ENCODE measurements around the gene SCD5. TPM values are rescaled to one million over a fixed set of nuclear protein-coding genes. Genes with fewer than 3 reads are reported as not detected.

Gene SCD5
- total RNA-seq, 6 donors from 2014 or later, result 17.8 to 40.3 (median 25.3) TPM

DNA sequence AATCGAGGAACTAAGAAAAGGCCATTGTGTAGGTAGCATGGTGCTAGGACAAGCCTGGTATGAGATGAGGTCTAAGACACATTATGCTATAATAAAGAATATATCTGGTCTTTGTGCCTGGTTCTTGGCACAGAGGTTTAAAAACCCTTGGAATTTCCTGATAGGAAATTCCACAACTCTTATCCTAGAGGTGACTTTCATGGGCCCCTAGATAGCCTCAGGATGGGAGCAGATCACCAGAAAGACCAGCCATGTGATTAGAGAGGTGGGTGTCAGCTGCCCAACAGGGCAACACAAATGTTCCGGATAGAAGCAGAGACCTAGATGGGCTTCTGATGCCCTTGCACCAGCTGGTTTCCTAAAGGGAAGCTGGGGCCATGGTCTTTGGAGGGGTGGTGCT, 107.2 kb downstream of the SCD5 start:
- H3K27me3 ChIP-seq, result no peaks in the 10 kb centered on the region
- WGBS, 2 donors, result 65 to 83% methylated on average over 2 of the region's 2 CpGs

DNA sequence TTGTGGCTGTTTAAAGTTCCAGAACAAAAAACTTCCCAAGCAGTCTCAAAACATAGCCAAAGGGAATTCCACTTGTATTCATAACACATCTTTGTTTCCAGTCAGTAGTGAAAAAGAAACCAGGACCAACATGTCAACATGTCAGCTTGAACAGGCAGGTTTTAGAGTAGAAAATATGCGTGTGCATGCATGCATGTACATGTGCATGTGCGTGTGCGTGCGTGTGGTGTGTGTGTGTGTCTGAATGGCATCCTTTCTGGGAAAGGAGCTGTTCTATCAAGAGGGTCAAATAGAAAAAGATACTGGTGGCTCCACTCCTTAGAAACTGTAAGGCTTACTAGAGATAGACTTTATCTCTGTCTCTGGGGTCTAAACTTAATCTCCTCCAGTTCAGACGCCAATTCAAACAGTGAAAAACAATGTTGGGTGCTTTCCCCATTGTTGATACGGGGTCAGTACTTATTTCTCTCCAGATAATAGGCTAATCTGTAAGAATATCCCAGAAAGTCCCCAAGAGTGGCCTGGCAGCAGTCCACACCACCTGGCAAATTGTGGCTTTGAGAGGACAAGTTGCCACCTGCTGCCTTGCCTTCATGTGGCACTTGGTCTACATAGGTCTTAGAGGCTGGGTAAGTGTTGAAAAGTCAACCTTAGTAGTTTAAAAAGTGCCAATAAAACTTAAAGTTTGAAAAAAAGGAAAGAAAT, 110.4 kb downstream of the SCD5 start:
- no peak overlapping the region for H3K27ac ChIP-seq
- H3K27me3 ChIP-seq, result no peaks in the 10 kb centered on the region
- DNase-seq (no peak), ATAC-seq (ENCODE audit: low FRiP score in 2 of 2) (no peak)
- TF ChIP-seq EP300 (IDR thresholded peaks at IDR 0.05) (no peak), POLR2A (IDR thresholded peaks at IDR 0.05) (no peak), POLR2AphosphoS5 (IDR thresholded peaks at IDR 0.05) (no peak)
- TF ChIP-seq, protein P1, sequence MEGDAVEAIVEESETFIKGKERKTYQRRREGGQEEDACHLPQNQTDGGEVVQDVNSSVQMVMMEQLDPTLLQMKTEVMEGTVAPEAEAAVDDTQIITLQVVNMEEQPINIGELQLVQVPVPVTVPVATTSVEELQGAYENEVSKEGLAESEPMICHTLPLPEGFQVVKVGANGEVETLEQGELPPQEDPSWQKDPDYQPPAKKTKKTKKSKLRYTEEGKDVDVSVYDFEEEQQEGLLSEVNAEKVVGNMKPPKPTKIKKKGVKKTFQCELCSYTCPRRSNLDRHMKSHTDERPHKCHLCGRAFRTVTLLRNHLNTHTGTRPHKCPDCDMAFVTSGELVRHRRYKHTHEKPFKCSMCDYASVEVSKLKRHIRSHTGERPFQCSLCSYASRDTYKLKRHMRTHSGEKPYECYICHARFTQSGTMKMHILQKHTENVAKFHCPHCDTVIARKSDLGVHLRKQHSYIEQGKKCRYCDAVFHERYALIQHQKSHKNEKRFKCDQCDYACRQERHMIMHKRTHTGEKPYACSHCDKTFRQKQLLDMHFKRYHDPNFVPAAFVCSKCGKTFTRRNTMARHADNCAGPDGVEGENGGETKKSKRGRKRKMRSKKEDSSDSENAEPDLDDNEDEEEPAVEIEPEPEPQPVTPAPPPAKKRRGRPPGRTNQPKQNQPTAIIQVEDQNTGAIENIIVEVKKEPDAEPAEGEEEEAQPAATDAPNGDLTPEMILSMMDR (IDR thresholded peaks at IDR 0.05), result no peak
- H3K4me3 ChIP-seq, result no peak overlapping the region
- H3K4me1 ChIP-seq, result no peaks in the 10 kb centered on the region
- no peaks in the 10 kb centered on the region for H3K36me3 ChIP-seq
- no peaks in the 10 kb centered on the region for H3K9me3 ChIP-seq
- 86 to 89% methylated on average over 6 of the region's 6 CpGs for WGBS, 2 donors

More for the DNA sequence above, 107.2 kb downstream of the SCD5 start:
- no peak overlapping the region for H3K27ac ChIP-seq
- H3K4me3 ChIP-seq, result no peak overlapping the region
- ATAC-seq (ENCODE audit: low FRiP score in 2 of 2) (no peak), DNase-seq (no peak)
- no peaks in the 10 kb centered on the region for H3K4me1 ChIP-seq
- no peak for TF ChIP-seq EP300 (IDR thresholded peaks at IDR 0.05)
- TF ChIP-seq POLR2AphosphoS5 (IDR thresholded peaks at IDR 0.05), result no peak
- TF ChIP-seq POLR2A (IDR thresholded peaks at IDR 0.05), result no peak
- TF ChIP-seq, protein P1 (IDR thresholded peaks at IDR 0.05), result no peak
- H3K9me3 ChIP-seq, result no peaks in the 10 kb centered on the region
- H3K36me3 ChIP-seq, result no peaks in the 10 kb centered on the region

DNA sequence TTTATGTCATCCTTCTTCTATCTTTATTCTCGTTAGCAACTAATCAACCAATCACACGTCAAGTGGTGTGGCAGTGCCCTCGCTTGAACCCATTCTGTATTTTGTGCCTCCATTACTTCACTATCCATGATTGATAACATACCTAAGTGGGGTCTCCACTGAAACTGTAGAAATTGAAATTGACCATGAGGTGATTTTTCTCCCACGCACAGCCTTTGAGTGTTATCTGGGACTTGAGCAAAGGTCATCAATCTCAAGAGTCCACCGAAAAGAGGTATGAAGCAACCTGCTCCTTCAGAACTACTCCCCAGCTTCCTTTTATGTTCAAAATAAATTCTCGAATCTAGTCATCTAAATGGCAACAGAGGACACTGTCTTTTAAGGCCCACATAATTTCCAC, 111.1 kb downstream of the SCD5 start:
- Histone ChIP-seq H3K9me3 (no peaks in the 10 kb centered on the region), H3K36me3 (no peaks in the 10 kb centered on the region), H3K4me3 (no peak overlapping the region), H3K27ac (no peak overlapping the region), H3K27me3 (no peaks in the 10 kb centered on the region), H3K4me1 (no peaks in the 10 kb centered on the region)
- ATAC-seq (ENCODE audit: low FRiP score in 2 of 2) (no peak), DNase-seq (no peak)
- TF ChIP-seq, protein P1 (IDR thresholded peaks at IDR 0.05), result no peak
- TF ChIP-seq POLR2A (IDR thresholded peaks at IDR 0.05) (no peak), POLR2AphosphoS5 (IDR thresholded peaks at IDR 0.05) (no peak), EP300 (IDR thresholded peaks at IDR 0.05) (no peak)
- WGBS, 2 donors, result 69 to 76% methylated on average over 6 of the region's 6 CpGs

DNA sequence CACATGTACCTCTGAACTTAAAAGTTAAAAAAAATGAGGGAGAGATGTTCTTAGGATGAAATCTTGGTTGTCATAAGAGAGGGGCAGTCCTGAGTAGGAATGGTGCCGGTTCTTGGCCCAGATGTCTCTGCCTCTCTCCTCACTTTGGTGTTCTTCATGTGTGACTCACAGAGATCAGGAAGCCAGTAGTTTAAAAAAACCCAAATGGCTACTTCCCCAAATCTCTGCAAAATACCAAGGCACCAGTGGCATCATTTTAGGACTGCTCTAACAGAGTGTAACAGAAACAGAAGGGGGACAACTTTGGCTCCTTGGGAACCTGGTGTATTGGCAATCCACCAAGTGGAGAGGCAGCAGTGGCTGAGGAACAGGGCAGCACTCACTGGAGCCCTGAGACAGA, 116.8 kb downstream of the SCD5 start:
- Histone ChIP-seq H3K27ac (no peak overlapping the region), H3K27me3 (no peaks in the 10 kb centered on the region), H3K9me3 (no peaks in the 10 kb centered on the region), H3K4me1 (no peaks in the 10 kb centered on the region), H3K4me3 (no peak overlapping the region), H3K36me3 (no peaks in the 10 kb centered on the region)
- 70% methylated on average over 1 of the region's 1 CpG for WGBS, 2 donors
- ATAC-seq (ENCODE audit: low FRiP score in 2 of 2) (no peak), DNase-seq (no peak)
- TF ChIP-seq EP300 (IDR thresholded peaks at IDR 0.05) (no peak), POLR2AphosphoS5 (IDR thresholded peaks at IDR 0.05) (no peak), POLR2A (IDR thresholded peaks at IDR 0.05) (no peak)
- TF ChIP-seq, protein P1 (IDR thresholded peaks at IDR 0.05), result no peak

DNA sequence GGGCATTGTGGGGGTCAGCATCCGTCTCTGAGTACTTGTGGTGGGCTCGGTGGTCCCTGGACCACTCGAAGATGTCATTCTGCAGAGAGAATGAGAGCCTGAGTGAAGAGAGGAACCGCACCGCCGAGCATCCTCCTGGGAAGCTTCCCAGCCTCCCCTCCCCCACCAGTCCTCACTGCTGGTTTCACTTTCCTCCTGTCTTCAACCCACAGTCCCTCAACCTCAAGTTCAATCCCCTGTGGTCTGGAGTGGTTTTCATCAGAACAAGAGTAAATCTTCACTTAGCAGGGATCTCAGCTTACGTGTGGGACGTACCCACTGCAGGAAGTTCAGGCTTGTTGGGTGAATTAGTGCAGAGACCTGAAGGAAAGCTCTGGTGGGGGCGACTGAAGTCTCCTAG, 117.8 kb downstream of the SCD5 start:
- H3K4me3 ChIP-seq, result no peak overlapping the region

More for the DNA sequence above, 117.8 kb downstream of the SCD5 start:
- H3K4me1 ChIP-seq, result no peaks in the 10 kb centered on the region
- 73 to 84% methylated on average over 9 of the region's 9 CpGs for WGBS, 2 donors
- no peaks in the 10 kb centered on the region for H3K9me3 ChIP-seq
- ATAC-seq (ENCODE audit: low FRiP score in 2 of 2), result no peak
- H3K27ac ChIP-seq, result no peak overlapping the region
- H3K36me3 ChIP-seq, result no peaks in the 10 kb centered on the region
- DNase-seq, result no peak
- TF ChIP-seq POLR2AphosphoS5 (IDR thresholded peaks at IDR 0.05) (no peak), POLR2A (IDR thresholded peaks at IDR 0.05) (no peak), EP300 (IDR thresholded peaks at IDR 0.05) (no peak)
- TF ChIP-seq, protein P1 (IDR thresholded peaks at IDR 0.05), result no peak
- H3K27me3 ChIP-seq, result no peaks in the 10 kb centered on the region

Measured in upper lobe of left lung (tissue), 6 donors.